WTC11 (cell line): Measurements from ENCODE around the gene EXOC6. TPM values are rescaled to one million over a fixed set of nuclear protein-coding genes. Genes with fewer than 3 reads are reported as not detected.

Source experiments
- ATAC-seq: fragments of 200-7000 bp; cut with Tn5 transposase; 2 replicates; pipeline ENCODE4 v1.10.0; 2021; ENCODE audit warnings: mild to moderate bottlenecking, moderate library complexity
- CTCF ChIA-PET: fragments of 300-600 bp; sonication (Branson Sonifier 250); formaldehyde crosslinking; loops from one replicate; lab custom pipeline; 2021; ENCODE audit warnings: antibody characterized with exemption; lab: Charles Lee
- POLR2A ChIA-PET: fragments of 350-600 bp; sonication (Branson Sonifier 250); formaldehyde crosslinking; loops from one replicate; lab custom pipeline; 2021; ENCODE audit warnings: antibody characterized with exemption; lab: Charles Lee
- DNase-seq: peaks from one replicate; pipeline ENCODE4 v3.0.0; 2021; ENCODE audit warnings: low spot score
- H3K27ac Mint-ChIP-seq: 2 replicates; pipeline ENCODE4 v1.8.0; 2021; ENCODE audit warnings: mixed read lengths
- H3K27me3 Mint-ChIP-seq: 2 replicates; pipeline ENCODE4 v1.8.0; 2021; ENCODE audit warnings: low read depth, mild to moderate bottlenecking, moderate library complexity, mixed read lengths
- H3K36me3 Mint-ChIP-seq: 2 replicates; pipeline ENCODE4 v1.8.0; 2021; ENCODE audit warnings: mixed read lengths
- H3K4me1 Mint-ChIP-seq: 2 replicates; pipeline ENCODE4 v1.8.0; 2022; ENCODE audit warnings: mixed read lengths
- H3K4me3 Mint-ChIP-seq: 2 replicates; pipeline ENCODE4 v1.8.0; 2021; ENCODE audit warnings: mild to moderate bottlenecking, moderate library complexity, mixed read lengths
- H3K9me3 Mint-ChIP-seq: 2 replicates; pipeline ENCODE4 v1.8.0; 2021; ENCODE audit warnings: mixed read lengths
- FOXP1 ChIP-seq: sonication (generic); formaldehyde crosslinking; IDR thresholded peaks from 2 replicates; pipeline ENCODE4 v1.8.0; 2022; ENCODE audit warnings: missing genetic modification reagents, mild to moderate bottlenecking, moderate library complexity, borderline replicate concordance
- JUN ChIP-seq: sonication (generic); formaldehyde crosslinking; IDR thresholded peaks from 2 replicates; pipeline ENCODE4 v1.8.0; 2023; ENCODE audit warnings: mild to moderate bottlenecking, missing genetic modification reagents
- MYBL2 ChIP-seq: sonication (generic); formaldehyde crosslinking; IDR thresholded peaks from 2 replicates; pipeline ENCODE4 v1.8.1; 2023; ENCODE audit warnings: mild to moderate bottlenecking, moderate library complexity, missing genetic modification reagents
- NR1H2 ChIP-seq: sonication (generic); formaldehyde crosslinking; IDR thresholded peaks from 2 replicates; pipeline ENCODE4 v1.9.0; 2021; ENCODE audit warnings: mild to moderate bottlenecking, moderate library complexity, missing genetic modification reagents
- NR2C2 ChIP-seq: sonication (generic); formaldehyde crosslinking; IDR thresholded peaks from 2 replicates; pipeline ENCODE4 v1.8.0; 2022; ENCODE audit warnings: mild to moderate bottlenecking, missing genetic modification reagents
- NR3C1 ChIP-seq: sonication (generic); formaldehyde crosslinking; conservative IDR thresholded peaks from 2 replicates; pipeline ENCODE4 v1.8.1; 2023; ENCODE audit warnings: low read depth, mild to moderate bottlenecking, missing genetic modification reagents
- OVOL2 ChIP-seq: fragments of 250-450 bp; sonication (Bioruptor Pico); IDR thresholded peaks from 2 replicates; pipeline ENCODE4 v1.9.0; 2021; ENCODE audit warnings: mild to moderate bottlenecking, borderline replicate concordance
- SOX15 ChIP-seq: fragments of 250-450 bp; sonication (Bioruptor Pico); IDR thresholded peaks from 2 replicates; pipeline ENCODE4 v1.9.0; 2021; ENCODE audit warnings: mild to moderate bottlenecking
- TEAD1 ChIP-seq: sonication (generic); formaldehyde crosslinking; IDR thresholded peaks from 2 replicates; pipeline ENCODE4 v1.8.0; 2022; ENCODE audit warnings: mild to moderate bottlenecking, missing genetic modification reagents
- ZNF138 ChIP-seq: sonication (generic); formaldehyde crosslinking; conservative IDR thresholded peaks from 2 replicates; pipeline ENCODE4 v1.8.1; 2022; ENCODE audit warnings: mild to moderate bottlenecking, moderate library complexity, missing genetic modification reagents
- ZNF232 ChIP-seq: sonication (generic); formaldehyde crosslinking; IDR thresholded peaks from 2 replicates; pipeline ENCODE4 v1.8.0; 2022; ENCODE audit warnings: mild to moderate bottlenecking, missing genetic modification reagents
- ZNF317 ChIP-seq: sonication (generic); formaldehyde crosslinking; IDR thresholded peaks from 2 replicates; pipeline ENCODE4 v1.8.1; 2023; ENCODE audit warnings: low read depth, mild to moderate bottlenecking, moderate library complexity, missing genetic modification reagents, borderline replicate concordance
- total RNA-seq: library from RNA; stranded (reverse); gene quantifications from 3 replicates; pipeline ENCODE4 v1.2.3, GENCODE V29; 2021
- TF ChIP-seq, protein P1 (sequence below): sonication (generic); formaldehyde crosslinking; IDR thresholded peaks from 2 replicates; pipeline ENCODE4 v1.8.0; 2022; ENCODE audit warnings: mild to moderate bottlenecking, missing genetic modification reagents
- TF ChIP-seq, protein P2 (sequence below): sonication (generic); formaldehyde crosslinking; IDR thresholded peaks from 2 replicates; pipeline ENCODE4 v1.8.0; 2022; ENCODE audit warnings: mild to moderate bottlenecking, missing genetic modification reagents
- TF ChIP-seq, protein P3 (sequence below): sonication (generic); formaldehyde crosslinking; IDR thresholded peaks from 2 replicates; pipeline ENCODE4 v1.8.0; 2023; ENCODE audit warnings: missing genetic modification reagents, mild to moderate bottlenecking, borderline replicate concordance
- TF ChIP-seq, protein P4 (sequence below): fragments of 250-450 bp; sonication (Bioruptor Pico); IDR thresholded peaks from 2 replicates; pipeline ENCODE4 v1.9.0; 2021; ENCODE audit warnings: moderate library complexity, mild to moderate bottlenecking, inconsistent platforms, borderline replicate concordance
- TF ChIP-seq, protein P5 (sequence below): fragments of 250-450 bp; sonication (Bioruptor Pico); IDR thresholded peaks from 2 replicates; pipeline ENCODE4 v2.1.2; 2022; ENCODE audit warnings: mild to moderate bottlenecking, moderate library complexity
- TF ChIP-seq, protein P6 (sequence below): sonication (generic); formaldehyde crosslinking; IDR thresholded peaks from 2 replicates; pipeline ENCODE4 v1.8.0; 2023; ENCODE audit warnings: missing genetic modification reagents
- TF ChIP-seq, protein P7 (sequence below): sonication (generic); formaldehyde crosslinking; IDR thresholded peaks from 2 replicates; pipeline ENCODE4 v1.8.1; 2023; ENCODE audit warnings: mild to moderate bottlenecking, missing genetic modification reagents
- TF ChIP-seq, protein P8 (sequence below): fragments of 250-450 bp; sonication (Bioruptor Pico); conservative IDR thresholded peaks from 2 replicates; pipeline ENCODE4 v1.9.0; 2021; ENCODE audit warnings: mild to moderate bottlenecking

Gene EXOC6
- total RNA-seq, 1 experiment from 2014 or later = 5.0 TPM

DNA sequence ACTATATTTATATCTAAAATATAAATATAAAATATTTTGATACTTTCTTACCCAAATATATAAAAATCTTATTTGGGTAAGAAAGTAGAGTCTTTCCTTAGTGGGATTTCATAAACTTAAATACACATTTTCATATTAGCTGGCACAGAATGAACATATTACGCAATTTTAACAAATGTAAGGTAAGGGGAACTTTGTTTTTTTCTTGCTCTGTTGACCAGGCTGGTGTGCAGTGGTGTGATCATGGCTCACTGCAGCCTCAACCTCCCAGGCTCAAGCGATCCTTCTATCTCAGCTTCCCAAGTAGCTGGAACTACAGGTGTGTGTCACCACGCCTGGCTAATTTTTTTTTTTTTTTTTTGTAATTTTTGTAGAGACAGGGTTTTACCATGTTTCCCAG is 243.6 kb downstream of the EXOC6 start:
- no peak for DNase-seq
- ATAC-seq = no peak
- POLR2A ChIA-PET = no interaction called here
- Mint-ChIP-seq H3K4me1 (peaks cover 16% of the 10 kb centered on the region), H3K36me3 (peaks cover 2% of the 10 kb centered on the region; the same call in 1 of the 2 replicates), H3K27ac (no peak overlapping the region), H3K4me3 (no peak overlapping the region), H3K9me3 (peaks cover 18% of the 10 kb centered on the region), H3K27me3 (peaks cover 2% of the 10 kb centered on the region; the same call in 1 of the 2 replicates)
- CTCF ChIA-PET = interaction anchor here (1.3 kb wide), 2 partner anchors 24 to 261 kb away, joined by 3 to 4 read pairs; no protein-coding TSS in a partner anchor
- TF ChIP-seq TEAD1 (CRISPR knock-in tag) = no peak
- no peak for TF ChIP-seq NR3C1
- no peak for TF ChIP-seq JUN
- TF ChIP-seq OVOL2 (CRISPR knock-in tag) = no peak
- TF ChIP-seq ZNF232 (CRISPR knock-in tag) = no peak
- TF ChIP-seq, protein P1, sequence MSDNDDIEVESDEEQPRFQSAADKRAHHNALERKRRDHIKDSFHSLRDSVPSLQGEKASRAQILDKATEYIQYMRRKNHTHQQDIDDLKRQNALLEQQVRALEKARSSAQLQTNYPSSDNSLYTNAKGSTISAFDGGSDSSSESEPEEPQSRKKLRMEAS (CRISPR knock-in tag) = no peak
- no peak for TF ChIP-seq MYBL2 (CRISPR knock-in tag)
- no peak for TF ChIP-seq ZNF138 (CRISPR knock-in tag)
- no peak for TF ChIP-seq NR2C2
- TF ChIP-seq, protein P2, sequence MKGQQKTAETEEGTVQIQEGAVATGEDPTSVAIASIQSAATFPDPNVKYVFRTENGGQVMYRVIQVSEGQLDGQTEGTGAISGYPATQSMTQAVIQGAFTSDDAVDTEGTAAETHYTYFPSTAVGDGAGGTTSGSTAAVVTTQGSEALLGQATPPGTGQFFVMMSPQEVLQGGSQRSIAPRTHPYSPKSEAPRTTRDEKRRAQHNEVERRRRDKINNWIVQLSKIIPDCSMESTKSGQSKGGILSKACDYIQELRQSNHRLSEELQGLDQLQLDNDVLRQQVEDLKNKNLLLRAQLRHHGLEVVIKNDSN (CRISPR knock-in tag) = no peak
- TF ChIP-seq, protein P3, sequence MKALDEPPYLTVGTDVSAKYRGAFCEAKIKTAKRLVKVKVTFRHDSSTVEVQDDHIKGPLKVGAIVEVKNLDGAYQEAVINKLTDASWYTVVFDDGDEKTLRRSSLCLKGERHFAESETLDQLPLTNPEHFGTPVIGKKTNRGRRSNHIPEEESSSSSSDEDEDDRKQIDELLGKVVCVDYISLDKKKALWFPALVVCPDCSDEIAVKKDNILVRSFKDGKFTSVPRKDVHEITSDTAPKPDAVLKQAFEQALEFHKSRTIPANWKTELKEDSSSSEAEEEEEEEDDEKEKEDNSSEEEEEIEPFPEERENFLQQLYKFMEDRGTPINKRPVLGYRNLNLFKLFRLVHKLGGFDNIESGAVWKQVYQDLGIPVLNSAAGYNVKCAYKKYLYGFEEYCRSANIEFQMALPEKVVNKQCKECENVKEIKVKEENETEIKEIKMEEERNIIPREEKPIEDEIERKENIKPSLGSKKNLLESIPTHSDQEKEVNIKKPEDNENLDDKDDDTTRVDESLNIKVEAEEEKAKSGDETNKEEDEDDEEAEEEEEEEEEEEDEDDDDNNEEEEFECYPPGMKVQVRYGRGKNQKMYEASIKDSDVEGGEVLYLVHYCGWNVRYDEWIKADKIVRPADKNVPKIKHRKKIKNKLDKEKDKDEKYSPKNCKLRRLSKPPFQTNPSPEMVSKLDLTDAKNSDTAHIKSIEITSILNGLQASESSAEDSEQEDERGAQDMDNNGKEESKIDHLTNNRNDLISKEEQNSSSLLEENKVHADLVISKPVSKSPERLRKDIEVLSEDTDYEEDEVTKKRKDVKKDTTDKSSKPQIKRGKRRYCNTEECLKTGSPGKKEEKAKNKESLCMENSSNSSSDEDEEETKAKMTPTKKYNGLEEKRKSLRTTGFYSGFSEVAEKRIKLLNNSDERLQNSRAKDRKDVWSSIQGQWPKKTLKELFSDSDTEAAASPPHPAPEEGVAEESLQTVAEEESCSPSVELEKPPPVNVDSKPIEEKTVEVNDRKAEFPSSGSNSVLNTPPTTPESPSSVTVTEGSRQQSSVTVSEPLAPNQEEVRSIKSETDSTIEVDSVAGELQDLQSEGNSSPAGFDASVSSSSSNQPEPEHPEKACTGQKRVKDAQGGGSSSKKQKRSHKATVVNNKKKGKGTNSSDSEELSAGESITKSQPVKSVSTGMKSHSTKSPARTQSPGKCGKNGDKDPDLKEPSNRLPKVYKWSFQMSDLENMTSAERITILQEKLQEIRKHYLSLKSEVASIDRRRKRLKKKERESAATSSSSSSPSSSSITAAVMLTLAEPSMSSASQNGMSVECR (CRISPR knock-in tag) = no peak
- TF ChIP-seq, protein P4, sequence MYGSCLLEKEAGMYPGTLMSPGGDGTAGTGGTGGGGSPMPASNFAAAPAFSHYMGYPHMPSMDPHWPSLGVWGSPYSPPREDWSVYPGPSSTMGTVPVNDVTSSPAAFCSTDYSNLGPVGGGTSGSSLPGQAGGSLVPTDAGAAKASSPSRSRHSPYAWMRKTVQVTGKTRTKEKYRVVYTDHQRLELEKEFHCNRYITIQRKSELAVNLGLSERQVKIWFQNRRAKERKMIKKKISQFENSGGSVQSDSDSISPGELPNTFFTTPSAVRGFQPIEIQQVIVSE = no peak
- TF ChIP-seq, protein P5, sequence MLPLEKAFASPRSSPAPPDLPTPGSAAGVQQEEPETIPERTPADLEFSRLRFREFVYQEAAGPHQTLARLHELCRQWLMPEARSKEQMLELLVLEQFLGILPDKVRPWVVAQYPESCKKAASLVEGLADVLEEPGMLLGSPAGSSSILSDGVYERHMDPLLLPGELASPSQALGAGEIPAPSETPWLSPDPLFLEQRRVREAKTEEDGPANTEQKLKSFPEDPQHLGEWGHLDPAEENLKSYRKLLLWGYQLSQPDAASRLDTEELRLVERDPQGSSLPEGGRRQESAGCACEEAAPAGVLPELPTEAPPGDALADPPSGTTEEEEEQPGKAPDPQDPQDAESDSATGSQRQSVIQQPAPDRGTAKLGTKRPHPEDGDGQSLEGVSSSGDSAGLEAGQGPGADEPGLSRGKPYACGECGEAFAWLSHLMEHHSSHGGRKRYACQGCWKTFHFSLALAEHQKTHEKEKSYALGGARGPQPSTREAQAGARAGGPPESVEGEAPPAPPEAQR (CRISPR knock-in tag) = no peak
- TF ChIP-seq ZNF317 = no peak
- TF ChIP-seq NR1H2 = no peak
- TF ChIP-seq, protein P6, sequence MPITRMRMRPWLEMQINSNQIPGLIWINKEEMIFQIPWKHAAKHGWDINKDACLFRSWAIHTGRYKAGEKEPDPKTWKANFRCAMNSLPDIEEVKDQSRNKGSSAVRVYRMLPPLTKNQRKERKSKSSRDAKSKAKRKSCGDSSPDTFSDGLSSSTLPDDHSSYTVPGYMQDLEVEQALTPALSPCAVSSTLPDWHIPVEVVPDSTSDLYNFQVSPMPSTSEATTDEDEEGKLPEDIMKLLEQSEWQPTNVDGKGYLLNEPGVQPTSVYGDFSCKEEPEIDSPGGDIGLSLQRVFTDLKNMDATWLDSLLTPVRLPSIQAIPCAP (CRISPR knock-in tag) = no peak
- no peak for TF ChIP-seq FOXP1
- TF ChIP-seq, protein P7, sequence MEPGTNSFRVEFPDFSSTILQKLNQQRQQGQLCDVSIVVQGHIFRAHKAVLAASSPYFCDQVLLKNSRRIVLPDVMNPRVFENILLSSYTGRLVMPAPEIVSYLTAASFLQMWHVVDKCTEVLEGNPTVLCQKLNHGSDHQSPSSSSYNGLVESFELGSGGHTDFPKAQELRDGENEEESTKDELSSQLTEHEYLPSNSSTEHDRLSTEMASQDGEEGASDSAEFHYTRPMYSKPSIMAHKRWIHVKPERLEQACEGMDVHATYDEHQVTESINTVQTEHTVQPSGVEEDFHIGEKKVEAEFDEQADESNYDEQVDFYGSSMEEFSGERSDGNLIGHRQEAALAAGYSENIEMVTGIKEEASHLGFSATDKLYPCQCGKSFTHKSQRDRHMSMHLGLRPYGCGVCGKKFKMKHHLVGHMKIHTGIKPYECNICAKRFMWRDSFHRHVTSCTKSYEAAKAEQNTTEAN (CRISPR knock-in tag) = no peak
- TF ChIP-seq, protein P8, sequence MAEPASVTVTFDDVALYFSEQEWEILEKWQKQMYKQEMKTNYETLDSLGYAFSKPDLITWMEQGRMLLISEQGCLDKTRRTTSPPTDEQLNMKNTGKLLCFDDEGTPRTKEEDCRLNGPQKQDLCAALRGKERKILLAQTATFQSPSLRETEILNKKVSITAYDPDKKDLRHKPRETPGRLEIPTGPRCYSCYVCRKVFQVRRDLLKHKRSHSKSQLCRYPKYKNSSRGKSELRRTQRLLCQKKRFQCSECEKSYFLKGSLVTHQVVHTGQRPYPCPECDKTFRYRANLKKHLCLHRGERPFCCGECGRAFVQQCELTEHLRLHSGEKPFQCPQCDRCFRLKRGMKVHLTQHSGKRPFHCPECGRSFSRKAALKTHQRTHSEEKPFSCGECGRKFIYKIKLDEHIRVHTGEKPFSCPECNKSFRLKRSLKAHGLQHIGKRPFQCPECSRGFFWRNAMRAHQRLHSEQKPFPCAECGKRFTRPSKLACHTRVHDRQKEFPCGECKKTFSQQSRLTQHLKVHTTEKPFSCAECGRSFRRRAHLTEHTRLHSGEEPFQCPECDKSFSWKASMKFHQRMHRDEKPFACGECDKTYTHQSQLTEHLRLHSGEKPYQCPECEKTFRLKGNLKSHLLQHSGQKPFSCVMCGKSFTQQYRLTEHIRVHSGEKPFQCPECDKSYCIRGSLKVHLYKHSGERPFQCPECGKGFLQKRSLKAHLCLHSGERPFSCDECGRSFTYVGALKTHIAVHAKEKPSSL = no peak
- no peak for TF ChIP-seq SOX15 (CRISPR knock-in tag)
